H9 (cell line): ENCODE measurements around the gene MCEMP1. TPM values are rescaled to one million over a fixed set of nuclear protein-coding genes. Genes with fewer than 3 reads are reported as not detected.

Experiments used
- DNase-seq: peaks from one replicate; pipeline ENCODE4 v3.0.0-alpha.2; 2017
- H2AFZ ChIP-seq: one replicate; pipeline ENCODE4 v1.6.1; 2013; ENCODE audit warnings: mild to moderate bottlenecking, low read length, control low read depth, moderate library complexity
- H2AK5ac ChIP-seq: 2 replicates; pipeline ENCODE4 v1.6.1; 2013; ENCODE audit warnings: low read length, control low read depth, mixed read lengths; ENCODE audit not compliant: insufficient read length
- H2BK120ac ChIP-seq: one replicate; pipeline ENCODE4 v1.6.1; 2013; ENCODE audit warnings: low read depth, mild to moderate bottlenecking, low read length, control low read depth, inconsistent platforms; ENCODE audit not compliant: poor library complexity, severe bottlenecking
- H2BK12ac ChIP-seq: 2 replicates; pipeline ENCODE4 v1.6.1; 2013; ENCODE audit warnings: low read length, control low read depth, mixed read lengths, low read depth; ENCODE audit not compliant: insufficient read length
- H2BK15ac ChIP-seq: 2 replicates; pipeline ENCODE4 v1.6.1; 2013; ENCODE audit warnings: low read depth, low read length, control low read depth
- H2BK20ac ChIP-seq: one replicate; pipeline ENCODE4 v1.6.1; 2013; ENCODE audit warnings: low read depth, mild to moderate bottlenecking, low read length, control low read depth, inconsistent platforms; ENCODE audit not compliant: poor library complexity, severe bottlenecking
- H2BK5ac ChIP-seq: 2 replicates; pipeline ENCODE4 v1.6.1; 2013; ENCODE audit warnings: low read length, control low read depth, mixed read lengths; ENCODE audit not compliant: insufficient read length
- H3K14ac ChIP-seq: 2 replicates; pipeline ENCODE4 v1.6.1; 2013; ENCODE audit warnings: low read length, control low read depth; ENCODE audit not compliant: insufficient read depth
- H3K18ac ChIP-seq: 2 replicates; pipeline ENCODE4 v1.6.1; 2013; ENCODE audit warnings: low read depth, mild to moderate bottlenecking, mixed read lengths, low read length, control low read depth; ENCODE audit not compliant: insufficient read length
- H3K23ac ChIP-seq: 2 replicates; pipeline ENCODE4 v1.6.1; 2013; ENCODE audit warnings: low read length, control low read depth, mixed read lengths, low read depth; ENCODE audit not compliant: insufficient read length
- H3K23me2 ChIP-seq: 2 replicates; pipeline ENCODE4 v1.6.1; 2013; ENCODE audit warnings: low read depth, mild to moderate bottlenecking, mixed read lengths, low read length, control low read depth; ENCODE audit not compliant: insufficient read length, poor library complexity, severe bottlenecking
- H3K27ac ChIP-seq: 2 replicates; pipeline ENCODE4 v1.5.1; 2013; ENCODE audit warnings: low read length, control low read depth, mixed read lengths, low read depth; ENCODE audit not compliant: insufficient read length
- H3K27me3 ChIP-seq: 2 replicates; pipeline ENCODE4 v1.6.1; 2013; ENCODE audit warnings: low read length, control low read depth, inconsistent platforms; ENCODE audit not compliant: insufficient read depth
- H3K4ac ChIP-seq: 2 replicates; pipeline ENCODE4 v1.6.1; 2013; ENCODE audit warnings: low read depth, mild to moderate bottlenecking, control low read depth, inconsistent platforms, low read length, moderate library complexity
- H3K4me1 ChIP-seq: 2 replicates; pipeline ENCODE4 v1.6.1; 2013; ENCODE audit warnings: low read length, control low read depth, inconsistent platforms; ENCODE audit not compliant: insufficient read depth
- H3K4me2 ChIP-seq: 2 replicates; pipeline ENCODE4 v1.6.1; 2013; ENCODE audit warnings: low read length, control low read depth, mixed read lengths; ENCODE audit not compliant: insufficient read length, insufficient read depth
- H3K56ac ChIP-seq: 2 replicates; pipeline ENCODE4 v1.6.1; 2013; ENCODE audit warnings: low read depth, mild to moderate bottlenecking, mixed read lengths, low read length, control low read depth; ENCODE audit not compliant: insufficient read length
- H3K79me1 ChIP-seq: 2 replicates; pipeline ENCODE4 v1.6.1; 2013; ENCODE audit warnings: low read depth, mild to moderate bottlenecking, moderate library complexity, low read length, control low read depth, inconsistent platforms; ENCODE audit not compliant: insufficient read depth, poor library complexity, severe bottlenecking
- H3K79me2 ChIP-seq: 2 replicates; pipeline ENCODE4 v1.6.1; 2013; ENCODE audit warnings: low read length, control low read depth, inconsistent platforms; ENCODE audit not compliant: insufficient read depth
- H3K9ac ChIP-seq: 2 replicates; pipeline ENCODE4 v1.6.1; 2013; ENCODE audit warnings: low read length, control low read depth, mixed read lengths; ENCODE audit not compliant: insufficient read length; ENCODE audit errors: extremely low read depth
- H3K9me3 ChIP-seq: one replicate; pipeline ENCODE4 v1.6.1; 2013; ENCODE audit warnings: low read depth, low read length, inconsistent platforms; ENCODE audit not compliant: control insufficient read depth
- H3T11ph ChIP-seq: one replicate; pipeline ENCODE4 v1.6.1; 2013; ENCODE audit warnings: mild to moderate bottlenecking, low read length, control low read depth, inconsistent platforms
- H4K20me1 ChIP-seq: one replicate; pipeline ENCODE4 v1.6.1; 2013; ENCODE audit not compliant: control insufficient read depth, insufficient read length, insufficient read depth
- H4K5ac ChIP-seq: 2 replicates; pipeline ENCODE4 v1.6.1; 2013; ENCODE audit warnings: low read depth, mild to moderate bottlenecking, mixed read lengths, low read length, control low read depth; ENCODE audit not compliant: insufficient read length
- H4K8ac ChIP-seq: replicated peaks from 2 replicates; pipeline ENCODE4 v1.6.1; 2013; ENCODE audit warnings: low read length, control low read depth, mixed read lengths, low read depth; ENCODE audit not compliant: insufficient read length
- H4K91ac ChIP-seq: 2 replicates; pipeline ENCODE4 v1.6.1; 2013; ENCODE audit warnings: low read depth, mild to moderate bottlenecking, moderate library complexity, mixed read lengths, low read length, control low read depth; ENCODE audit not compliant: insufficient read length
- H3K27ac Mint-ChIP-seq, 3 experiments: 2 replicates in 2 of 3; 3 replicates in 1 of 3; pipeline ENCODE4 v1.8.0; 2020 to 2021; ENCODE audit warnings: mixed read lengths in 3 of 3, mild to moderate bottlenecking in 1 of 3, moderate library complexity in 1 of 3
- H3K27me3 Mint-ChIP-seq: 2 replicates; pipeline ENCODE4 v1.8.0; 2021; ENCODE audit warnings: low read depth, mild to moderate bottlenecking, moderate library complexity, mixed read lengths
- H3K36me3 Mint-ChIP-seq, 3 experiments: 2 replicates in 2 of 3; 3 replicates in 1 of 3; pipeline ENCODE4 v1.8.0; 2020 to 2021; ENCODE audit warnings: low read depth in 3 of 3, mixed read lengths in 3 of 3; ENCODE audit not compliant: insufficient read depth in 1 of 3
- H3K4me1 Mint-ChIP-seq, 2 experiments: 2 replicates each; pipeline ENCODE4 v1.8.0; 2020; ENCODE audit warnings: mixed read lengths in 2 of 2
- H3K4me3 Mint-ChIP-seq, 2 experiments: 2 replicates in 1 of 2; 3 replicates in 1 of 2; pipeline ENCODE4 v1.8.0; 2020 to 2021; ENCODE audit warnings: mild to moderate bottlenecking in 2 of 2, mixed read lengths in 2 of 2, moderate library complexity in 1 of 2
- H3K9me3 Mint-ChIP-seq, 2 experiments: 2 replicates in 1 of 2; 3 replicates in 1 of 2; pipeline ENCODE4 v1.8.0; 2020; ENCODE audit warnings: mild to moderate bottlenecking in 2 of 2, mixed read lengths in 2 of 2, moderate library complexity in 1 of 2
- WGBS: extraction: QIAGEN DNeasy Blood & Tissue Kit; methylation state at CpG from one replicate; pipeline ENCODE4 v1.1.7; 2013; ENCODE audit warnings: missing lambda C conversion rate, low lambda C conversion rate, mixed read lengths; ENCODE audit not compliant: insufficient read length; ENCODE audit errors: extremely low coverage; 5-methylcytosine and 5-hydroxymethylcytosine counted together
- total RNA-seq: library from RNA; stranded (reverse); gene quantifications from 2 replicates; pipeline ENCODE4 v1.2.1, GENCODE V29; 2021
- TF ChIP-seq, protein P1 (sequence below): fragments of 200-600 bp; sonication (generic); conservative IDR thresholded peaks from 3 replicates; pipeline ENCODE4 v1.8.0; 2021; ENCODE audit warnings: antibody characterized with exemption, mild to moderate bottlenecking

MCEMP1 gene
- total RNA-seq, 1 experiment from 2014 or later: not detected

DNA sequence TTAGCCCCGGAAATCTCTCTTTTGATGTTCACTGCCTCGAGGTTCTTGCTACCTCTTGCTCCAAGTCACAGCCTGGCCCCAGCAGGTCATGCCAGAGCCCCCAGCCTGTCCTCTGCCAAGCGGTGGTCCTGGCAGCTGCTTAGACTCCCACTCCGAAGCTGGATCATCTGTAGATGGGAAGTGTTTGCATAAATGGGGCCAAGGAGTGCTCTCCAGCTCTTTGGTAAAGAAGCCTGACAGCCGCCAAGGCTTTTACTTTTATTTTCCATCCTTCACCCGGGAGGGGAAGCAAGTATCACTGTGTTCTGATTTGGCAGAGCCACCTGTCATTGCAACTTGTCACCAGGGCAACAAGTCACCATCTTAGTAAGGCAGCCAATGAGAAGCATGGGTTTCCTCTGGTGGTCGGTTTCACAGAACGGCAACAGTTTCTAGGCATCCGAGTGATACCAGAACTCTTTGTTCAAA is 18.6 kb upstream of the MCEMP1 start:
- Histone ChIP-seq H3T11ph (no peak overlapping the region), H3K14ac (no peak overlapping the region), H3K4me1 (no peaks in the 10 kb centered on the region), H3K23me2 (no peaks in the 10 kb centered on the region), H2AFZ (no peak overlapping the region), H3K18ac (no peak overlapping the region), H3K23ac (no peak overlapping the region), H3K9ac (no peak overlapping the region), H3K9me3 (no peaks in the 10 kb centered on the region), H2AK5ac (no peak overlapping the region), H3K27me3 (no peaks in the 10 kb centered on the region; the same call in 1 of the 2 replicates), H2BK12ac (no peak overlapping the region), H4K8ac (no peak overlapping the region), H3K4ac (no peak overlapping the region), H3K79me1 (no peaks in the 10 kb centered on the region), H2BK20ac (no peak overlapping the region), H2BK5ac (no peak overlapping the region), H4K91ac (no peak overlapping the region), H2BK120ac (no peak overlapping the region), H4K5ac (no peak overlapping the region), H4K20me1 (no peaks in the 10 kb centered on the region), H3K56ac (no peak overlapping the region), H2BK15ac (no peak overlapping the region), H3K79me2 (no peaks in the 10 kb centered on the region), H3K4me2 (no peak overlapping the region), H3K27ac (no peak overlapping the region)
- DNase-seq: no peak
- 0 out of 4 replicates have a peak, but pooled peaks cover 0 to 3% of the 10 kb centered on the region in 2 experiments for H3K4me1 Mint-ChIP-seq
- TF ChIP-seq, protein P1, sequence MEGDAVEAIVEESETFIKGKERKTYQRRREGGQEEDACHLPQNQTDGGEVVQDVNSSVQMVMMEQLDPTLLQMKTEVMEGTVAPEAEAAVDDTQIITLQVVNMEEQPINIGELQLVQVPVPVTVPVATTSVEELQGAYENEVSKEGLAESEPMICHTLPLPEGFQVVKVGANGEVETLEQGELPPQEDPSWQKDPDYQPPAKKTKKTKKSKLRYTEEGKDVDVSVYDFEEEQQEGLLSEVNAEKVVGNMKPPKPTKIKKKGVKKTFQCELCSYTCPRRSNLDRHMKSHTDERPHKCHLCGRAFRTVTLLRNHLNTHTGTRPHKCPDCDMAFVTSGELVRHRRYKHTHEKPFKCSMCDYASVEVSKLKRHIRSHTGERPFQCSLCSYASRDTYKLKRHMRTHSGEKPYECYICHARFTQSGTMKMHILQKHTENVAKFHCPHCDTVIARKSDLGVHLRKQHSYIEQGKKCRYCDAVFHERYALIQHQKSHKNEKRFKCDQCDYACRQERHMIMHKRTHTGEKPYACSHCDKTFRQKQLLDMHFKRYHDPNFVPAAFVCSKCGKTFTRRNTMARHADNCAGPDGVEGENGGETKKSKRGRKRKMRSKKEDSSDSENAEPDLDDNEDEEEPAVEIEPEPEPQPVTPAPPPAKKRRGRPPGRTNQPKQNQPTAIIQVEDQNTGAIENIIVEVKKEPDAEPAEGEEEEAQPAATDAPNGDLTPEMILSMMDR: no peak
- no CpG with 5 or more reads among the region's 9 CpGs for WGBS
- H3K4me3 Mint-ChIP-seq: no peak overlapping the region
- H3K27ac Mint-ChIP-seq: no peak overlapping the region; a peak in 1 of 7 replicates
- H3K27me3 Mint-ChIP-seq: peaks cover 87% of the 10 kb centered on the region
- H3K36me3 Mint-ChIP-seq: no peaks in the 10 kb centered on the region
- H3K9me3 Mint-ChIP-seq: no peaks in the 10 kb centered on the region
